Hepatocyte (in vitro differentiated cells): Measurements from ENCODE around the gene CYP2U1. TPM values are rescaled to one million over a fixed set of nuclear protein-coding genes. Genes with fewer than 3 reads are reported as not detected.
"Not testable (repeated sequence)": the region's sequence is repeated elsewhere in the genome, so short reads cannot be mapped to it uniquely, and the experiment has no call there.

Source experiments
- DNase-seq: peaks from one replicate; pipeline ENCODE4 v3.0.0-alpha.2; 2016; ENCODE audit warnings: low spot score
- H2AFZ ChIP-seq: fragments of 200-600 bp; sonication (generic); 2 replicates; pipeline ENCODE4 v1.6.0; 2016; ENCODE audit warnings: antibody characterized with exemption, mild to moderate bottlenecking
- H3K27ac ChIP-seq: fragments of 200-600 bp; sonication (generic); 2 replicates; pipeline ENCODE4 v1.5.1; 2016; ENCODE audit warnings: mild to moderate bottlenecking
- H3K27me3 ChIP-seq: fragments of 200-600 bp; sonication (generic); 2 replicates; pipeline ENCODE4 v1.6.1; 2016
- H3K36me3 ChIP-seq: fragments of 200-600 bp; sonication (generic); replicated peaks from 2 replicates; pipeline ENCODE4 v1.5.1; 2016; ENCODE audit warnings: low read depth; ENCODE audit not compliant: insufficient read depth
- H3K4me1 ChIP-seq: fragments of 200-600 bp; sonication (generic); 2 replicates; pipeline ENCODE4 v1.5.1; 2016; ENCODE audit warnings: mild to moderate bottlenecking, moderate library complexity; ENCODE audit not compliant: insufficient read depth
- H3K4me2 ChIP-seq: fragments of 200-600 bp; sonication (generic); 2 replicates; pipeline ENCODE4 v1.6.0; 2016
- H3K4me3 ChIP-seq: fragments of 200-600 bp; sonication (generic); 2 replicates; pipeline ENCODE4 v1.5.1; 2016; ENCODE audit warnings: mild to moderate bottlenecking
- H3K79me2 ChIP-seq: fragments of 200-600 bp; sonication (generic); 2 replicates; pipeline ENCODE4 v1.6.0; 2017; ENCODE audit warnings: mild to moderate bottlenecking
- H3K9me2 ChIP-seq: fragments of 200-600 bp; sonication (generic); replicated peaks from 2 replicates; pipeline ENCODE4 v1.6.0; 2017; ENCODE audit warnings: mild to moderate bottlenecking; ENCODE audit not compliant: insufficient read depth
- H3K9me3 ChIP-seq: fragments of 200-600 bp; sonication (generic); 2 replicates; pipeline ENCODE4 v1.5.1; 2016; ENCODE audit warnings: low read depth, mild to moderate bottlenecking
- H4K20me1 ChIP-seq: fragments of 200-600 bp; sonication (generic); 2 replicates; pipeline ENCODE4 v1.6.0; 2016; ENCODE audit warnings: mild to moderate bottlenecking; ENCODE audit not compliant: insufficient read depth, poor library complexity, severe bottlenecking
- EZH2 ChIP-seq: fragments of 200-600 bp; sonication (generic); IDR thresholded peaks from 2 replicates; pipeline ENCODE4 v1.6.1; 2016; ENCODE audit warnings: antibody characterized with exemption, mild to moderate bottlenecking, borderline replicate concordance
- EZH2phosphoT487 ChIP-seq: fragments of 200-600 bp; sonication (generic); IDR thresholded peaks from one replicate; pipeline ENCODE4 v1.6.1; 2018; ENCODE audit warnings: antibody characterized with exemption, mild to moderate bottlenecking, low read depth, moderate library complexity; ENCODE audit not compliant: unreplicated experiment, severe bottlenecking
- WGBS: methylation state at CpG from one replicate; pipeline ENCODE4 v1.1.6; 2016; ENCODE audit warnings: low lambda C conversion rate; ENCODE audit errors: missing lambda C conversion rate; 5-methylcytosine and 5-hydroxymethylcytosine counted together
- polyA plus RNA-seq: library from polyadenylated mRNA; unstranded; fragments of >200 nt; fragmentation: Nextera tagmentation; extraction: Ambion mirVana; gene quantifications from 2 replicates; pipeline ENCODE4 v1.2.1, GENCODE V29; 2016
- total RNA-seq: library from RNA; depleted of rRNA; stranded (reverse); fragments of >200 nt; gene quantifications from 2 replicates; pipeline ENCODE4 v1.2.3, GENCODE V29; 2014
- TF ChIP-seq, protein P1 (sequence below): fragments of 200-600 bp; sonication (generic); IDR thresholded peaks from 2 replicates; pipeline ENCODE4 v1.5.1; 2016; ENCODE audit warnings: antibody characterized with exemption, mild to moderate bottlenecking; ENCODE audit not compliant: poor library complexity

Gene CYP2U1
- total and polyA plus RNA-seq, 2 experiments from 2014 or later, result 6.7 to 9.7 TPM

DNA sequence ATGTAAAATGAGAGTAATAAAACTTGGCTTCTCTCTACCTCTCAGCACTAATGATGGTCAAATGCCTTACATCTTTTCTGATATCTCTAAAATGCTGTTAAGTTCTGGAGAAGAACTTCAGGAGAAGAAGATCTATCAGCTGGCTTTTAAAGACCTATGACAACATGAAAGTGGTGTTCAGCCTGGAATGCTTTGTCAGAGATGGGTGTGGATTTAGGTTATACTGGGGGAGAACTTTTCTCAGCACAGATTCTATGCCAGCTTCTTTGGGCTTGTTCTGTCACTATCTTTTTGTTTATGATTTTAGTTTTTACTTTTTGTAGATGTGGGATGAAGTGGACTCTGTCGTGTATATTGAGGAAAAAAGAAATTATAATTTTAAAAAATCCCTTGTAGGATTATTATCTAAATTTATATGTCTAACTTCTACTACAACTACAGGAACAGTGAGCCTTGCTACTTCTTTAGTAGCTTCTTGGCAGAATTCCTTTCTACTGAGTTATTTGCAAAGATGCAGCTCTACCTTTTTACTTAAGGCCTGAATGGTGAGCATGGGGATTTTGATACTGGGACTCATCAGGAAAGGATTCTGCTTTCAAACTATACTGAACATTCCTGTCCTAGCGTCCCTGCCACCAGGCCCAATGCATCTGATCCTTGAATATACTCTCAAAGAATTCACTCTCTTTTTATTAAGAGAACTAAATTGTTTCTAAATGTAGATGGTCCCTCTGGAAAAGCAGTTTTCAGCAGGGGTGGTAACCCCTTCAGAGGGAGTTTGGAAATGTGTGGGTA is 19.6 kb downstream of the CYP2U1 start:
- Histone ChIP-seq H3K9me3 (no peaks in the 10 kb centered on the region), H2AFZ (no peak overlapping the region), H3K4me2 (no peak overlapping the region), H3K27me3 (no peaks in the 10 kb centered on the region), H3K9me2 (no peaks in the 10 kb centered on the region), H4K20me1 (no peaks in the 10 kb centered on the region), H3K4me3 (no peak overlapping the region), H3K36me3 (no peaks in the 10 kb centered on the region), H3K79me2 (no peaks in the 10 kb centered on the region), H3K4me1 (no peaks in the 10 kb centered on the region), H3K27ac (no peak overlapping the region)
- no peak for DNase-seq
- WGBS, result 92% methylated on average over 2 of the region's 2 CpGs
- TF ChIP-seq, protein P1, sequence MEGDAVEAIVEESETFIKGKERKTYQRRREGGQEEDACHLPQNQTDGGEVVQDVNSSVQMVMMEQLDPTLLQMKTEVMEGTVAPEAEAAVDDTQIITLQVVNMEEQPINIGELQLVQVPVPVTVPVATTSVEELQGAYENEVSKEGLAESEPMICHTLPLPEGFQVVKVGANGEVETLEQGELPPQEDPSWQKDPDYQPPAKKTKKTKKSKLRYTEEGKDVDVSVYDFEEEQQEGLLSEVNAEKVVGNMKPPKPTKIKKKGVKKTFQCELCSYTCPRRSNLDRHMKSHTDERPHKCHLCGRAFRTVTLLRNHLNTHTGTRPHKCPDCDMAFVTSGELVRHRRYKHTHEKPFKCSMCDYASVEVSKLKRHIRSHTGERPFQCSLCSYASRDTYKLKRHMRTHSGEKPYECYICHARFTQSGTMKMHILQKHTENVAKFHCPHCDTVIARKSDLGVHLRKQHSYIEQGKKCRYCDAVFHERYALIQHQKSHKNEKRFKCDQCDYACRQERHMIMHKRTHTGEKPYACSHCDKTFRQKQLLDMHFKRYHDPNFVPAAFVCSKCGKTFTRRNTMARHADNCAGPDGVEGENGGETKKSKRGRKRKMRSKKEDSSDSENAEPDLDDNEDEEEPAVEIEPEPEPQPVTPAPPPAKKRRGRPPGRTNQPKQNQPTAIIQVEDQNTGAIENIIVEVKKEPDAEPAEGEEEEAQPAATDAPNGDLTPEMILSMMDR, result no peak
- TF ChIP-seq EZH2, result no peak
- TF ChIP-seq EZH2phosphoT487, result no peak

DNA sequence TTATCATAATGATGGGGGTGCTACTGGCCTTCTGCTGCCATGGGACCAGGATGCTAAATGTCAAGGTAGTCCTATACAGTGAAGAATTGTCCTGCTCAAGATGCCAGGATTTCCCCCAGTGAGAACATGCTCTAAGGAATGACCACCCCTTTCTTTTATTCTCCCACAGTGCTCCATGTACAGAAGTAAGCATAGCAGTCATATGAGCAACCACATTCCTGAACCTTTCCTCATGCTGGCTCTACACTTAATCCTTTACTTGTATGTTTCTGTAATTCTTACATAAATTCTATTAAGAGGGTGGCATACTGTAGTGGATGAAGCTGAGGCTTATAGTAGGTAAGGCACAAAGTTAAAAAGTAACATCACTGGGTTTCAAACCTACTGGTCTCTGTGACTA is 20.2 kb downstream of the CYP2U1 start:
- H3K9me3 ChIP-seq, result no peaks in the 10 kb centered on the region
- H3K9me2 ChIP-seq, result no peaks in the 10 kb centered on the region
- H3K4me3 ChIP-seq, result no peak overlapping the region
- no peaks in the 10 kb centered on the region for H3K4me1 ChIP-seq
- no peaks in the 10 kb centered on the region for H3K27me3 ChIP-seq
- peak; percentile 5 for DNase-seq
- no peaks in the 10 kb centered on the region for H3K36me3 ChIP-seq
- H3K27ac ChIP-seq, result no peak overlapping the region
- H4K20me1 ChIP-seq, result no peaks in the 10 kb centered on the region
- no peak for TF ChIP-seq EZH2
- TF ChIP-seq EZH2phosphoT487, result no peak
- TF ChIP-seq, protein P1, result no peak
- no peak overlapping the region for H3K4me2 ChIP-seq
- no peaks in the 10 kb centered on the region for H3K79me2 ChIP-seq
- no peak overlapping the region for H2AFZ ChIP-seq

DNA sequence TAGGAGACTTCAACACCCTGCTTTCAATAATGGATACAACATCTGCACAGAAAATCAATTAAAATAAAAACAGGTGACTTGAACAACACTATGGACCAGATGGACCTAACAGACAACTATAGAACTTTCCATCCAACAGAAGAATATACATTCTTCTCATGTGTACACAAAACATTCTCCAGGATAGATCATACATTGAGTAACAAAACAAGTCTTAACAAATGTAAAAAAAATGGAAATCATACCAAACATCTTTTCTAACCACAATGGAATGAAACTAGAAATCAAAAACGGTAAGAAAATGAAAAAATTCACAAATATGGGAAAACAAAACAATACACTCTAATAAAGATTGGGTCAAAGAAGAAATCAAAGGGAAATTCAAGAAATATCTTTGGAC is 24.7 kb downstream of the CYP2U1 start:
- no peak for TF ChIP-seq EZH2
- TF ChIP-seq, protein P1, result no peak
- Histone ChIP-seq H3K27me3 (no peaks in the 10 kb centered on the region), H3K9me3 (no peaks in the 10 kb centered on the region), H3K9me2 (no peaks in the 10 kb centered on the region), H3K79me2 (no peaks in the 10 kb centered on the region), H3K4me3 (no peak overlapping the region), H3K4me2 (no peak overlapping the region), H4K20me1 (no peaks in the 10 kb centered on the region), H2AFZ (no peak overlapping the region), H3K27ac (no peak overlapping the region), H3K4me1 (no peaks in the 10 kb centered on the region), H3K36me3 (no peaks in the 10 kb centered on the region)
- 88% methylated on average over 1 of the region's 1 CpG for WGBS
- no peak for DNase-seq

DNA sequence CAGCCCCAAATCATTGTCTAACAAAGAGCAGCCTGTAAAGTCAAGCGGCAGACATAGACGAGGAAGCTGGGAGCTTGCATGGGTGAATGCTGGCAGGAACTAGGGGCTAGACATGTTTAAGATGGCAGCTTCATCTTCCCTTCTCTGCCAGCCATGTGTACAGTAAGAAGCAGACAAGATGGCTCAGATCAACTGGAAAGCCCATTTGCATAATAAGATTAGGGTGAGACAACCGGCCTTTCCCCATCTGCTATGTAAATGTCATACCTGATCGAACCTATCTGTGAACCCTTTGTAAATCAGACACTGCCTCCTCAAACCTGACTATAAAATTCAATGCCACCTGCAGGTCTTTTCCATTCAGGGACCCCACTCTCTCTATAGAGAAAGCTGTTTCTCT is 35.6 kb downstream of the CYP2U1 start:
- Histone ChIP-seq H3K4me3 (no peak overlapping the region), H3K9me2 (no peaks in the 10 kb centered on the region), H3K36me3 (no peaks in the 10 kb centered on the region), H3K9me3 (no peaks in the 10 kb centered on the region), H3K4me2 (no peak overlapping the region), H3K27me3 (no peaks in the 10 kb centered on the region), H2AFZ (no peak overlapping the region), H3K79me2 (no peaks in the 10 kb centered on the region), H3K27ac (no peak overlapping the region), H3K4me1 (no peaks in the 10 kb centered on the region), H4K20me1 (no peaks in the 10 kb centered on the region)
- DNase-seq, result no peak
- TF ChIP-seq EZH2, result no peak
- TF ChIP-seq, protein P1, result no peak
- TF ChIP-seq EZH2phosphoT487, result no peak
- 63% methylated on average over 4 of the region's 4 CpGs for WGBS

DNA sequence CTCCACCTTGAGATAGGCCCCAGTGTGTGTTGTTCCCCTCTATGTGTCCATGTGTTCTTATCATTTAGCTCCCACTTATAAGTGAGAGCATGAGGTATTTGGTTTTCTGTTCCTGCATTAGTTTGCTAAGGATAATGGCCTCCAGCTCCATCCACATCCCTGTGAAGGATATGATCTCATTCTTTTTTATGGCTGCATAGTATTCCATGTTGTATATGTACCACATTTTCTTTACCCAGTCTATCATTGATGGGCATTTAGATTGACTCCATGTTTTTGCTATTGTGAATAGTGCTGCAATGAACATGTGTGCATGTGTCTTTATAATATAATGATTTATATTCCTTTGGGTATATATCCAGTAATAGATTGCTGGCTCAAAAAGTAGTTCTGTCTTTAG is 36.2 kb downstream of the CYP2U1 start:
- not testable (repeated sequence) for H3K9me2 ChIP-seq, H3K4me3 ChIP-seq, H3K27me3 ChIP-seq, H4K20me1 ChIP-seq, H3K4me1 ChIP-seq, H3K79me2 ChIP-seq, H2AFZ ChIP-seq, H3K36me3 ChIP-seq, DNase-seq, H3K4me2 ChIP-seq, H3K27ac ChIP-seq, H3K9me3 ChIP-seq
